Smooth muscle cell (in vitro differentiated cells): ENCODE measurements around the gene POLR2H. TPM values are rescaled to one million over a fixed set of nuclear protein-coding genes. Genes with fewer than 3 reads are reported as not detected.

Experiments used
- DNase-seq: peaks from one replicate; lab custom pipeline; 2025; ENCODE audit not compliant: unreplicated experiment; lab: John Stamatoyannopoulos, UW
- H2AFZ ChIP-seq: fragments of 200-600 bp; sonication (generic); 2 replicates; pipeline ENCODE4 v1.6.0; 2016; ENCODE audit warnings: antibody characterized with exemption, low read depth, mild to moderate bottlenecking
- H3F3A ChIP-seq: fragments of 200-600 bp; sonication (generic); 2 replicates; pipeline ENCODE4 v1.6.0; 2017; ENCODE audit warnings: antibody characterized with exemption, low read depth
- H3K27ac ChIP-seq: fragments of 200-600 bp; sonication (generic); 2 replicates; pipeline ENCODE4 v1.5.1; 2016; ENCODE audit warnings: low read depth, mild to moderate bottlenecking
- H3K27me3 ChIP-seq: fragments of 200-600 bp; sonication (generic); 2 replicates; pipeline ENCODE4 v1.6.1; 2016; ENCODE audit warnings: low read depth, mild to moderate bottlenecking
- H3K36me3 ChIP-seq: fragments of 200-600 bp; sonication (generic); 2 replicates; pipeline ENCODE4 v1.5.1; 2016; ENCODE audit warnings: low read depth
- H3K4me1 ChIP-seq: fragments of 200-600 bp; sonication (generic); 2 replicates; pipeline ENCODE4 v1.5.1; 2016; ENCODE audit warnings: low read depth
- H3K4me2 ChIP-seq: fragments of 200-600 bp; sonication (generic); 2 replicates; pipeline ENCODE4 v1.6.0; 2016; ENCODE audit warnings: mild to moderate bottlenecking
- H3K4me3 ChIP-seq: fragments of 200-600 bp; sonication (generic); 2 replicates; pipeline ENCODE4 v1.5.1; 2016; ENCODE audit warnings: mild to moderate bottlenecking
- H3K79me2 ChIP-seq: fragments of 200-600 bp; sonication (generic); 2 replicates; pipeline ENCODE4 v1.6.0; 2016; ENCODE audit warnings: low read depth, mild to moderate bottlenecking
- H3K9ac ChIP-seq: fragments of 200-600 bp; sonication (generic); 2 replicates; pipeline ENCODE4 v1.6.0; 2016; ENCODE audit warnings: low read depth
- H3K9me3 ChIP-seq: fragments of 200-600 bp; sonication (generic); replicated peaks from 2 replicates; pipeline ENCODE4 v1.5.1; 2016; ENCODE audit warnings: low read depth
- H4K20me1 ChIP-seq: fragments of 200-600 bp; sonication (generic); 2 replicates; pipeline ENCODE4 v1.6.0; 2016; ENCODE audit warnings: low read depth
- WGBS: methylation state at CpG from one replicate; pipeline ENCODE4 v1.1.7; 2016; ENCODE audit warnings: low lambda C conversion rate; 5-methylcytosine and 5-hydroxymethylcytosine counted together
- polyA plus RNA-seq: library from polyadenylated mRNA; unstranded; fragments of >200 nt; fragmentation: Nextera tagmentation; extraction: Ambion mirVana; gene quantifications from 2 replicates; pipeline ENCODE4 v1.2.1, GENCODE V29; 2016
- total RNA-seq: library from RNA; depleted of rRNA; stranded (reverse); fragments of >200 nt; gene quantifications from 2 replicates; pipeline ENCODE4 v1.2.3, GENCODE V29; 2014
- TF ChIP-seq, protein P1 (sequence below): fragments of 200-600 bp; sonication (generic); IDR thresholded peaks from 2 replicates; pipeline ENCODE4 v1.5.1; 2017; ENCODE audit warnings: borderline replicate concordance, mild to moderate bottlenecking, antibody characterized with exemption; ENCODE audit not compliant: insufficient read depth, poor library complexity, severe bottlenecking

POLR2H gene
- total and polyA plus RNA-seq, 2 experiments from 2014 or later = 77.9 to 154 TPM

DNA sequence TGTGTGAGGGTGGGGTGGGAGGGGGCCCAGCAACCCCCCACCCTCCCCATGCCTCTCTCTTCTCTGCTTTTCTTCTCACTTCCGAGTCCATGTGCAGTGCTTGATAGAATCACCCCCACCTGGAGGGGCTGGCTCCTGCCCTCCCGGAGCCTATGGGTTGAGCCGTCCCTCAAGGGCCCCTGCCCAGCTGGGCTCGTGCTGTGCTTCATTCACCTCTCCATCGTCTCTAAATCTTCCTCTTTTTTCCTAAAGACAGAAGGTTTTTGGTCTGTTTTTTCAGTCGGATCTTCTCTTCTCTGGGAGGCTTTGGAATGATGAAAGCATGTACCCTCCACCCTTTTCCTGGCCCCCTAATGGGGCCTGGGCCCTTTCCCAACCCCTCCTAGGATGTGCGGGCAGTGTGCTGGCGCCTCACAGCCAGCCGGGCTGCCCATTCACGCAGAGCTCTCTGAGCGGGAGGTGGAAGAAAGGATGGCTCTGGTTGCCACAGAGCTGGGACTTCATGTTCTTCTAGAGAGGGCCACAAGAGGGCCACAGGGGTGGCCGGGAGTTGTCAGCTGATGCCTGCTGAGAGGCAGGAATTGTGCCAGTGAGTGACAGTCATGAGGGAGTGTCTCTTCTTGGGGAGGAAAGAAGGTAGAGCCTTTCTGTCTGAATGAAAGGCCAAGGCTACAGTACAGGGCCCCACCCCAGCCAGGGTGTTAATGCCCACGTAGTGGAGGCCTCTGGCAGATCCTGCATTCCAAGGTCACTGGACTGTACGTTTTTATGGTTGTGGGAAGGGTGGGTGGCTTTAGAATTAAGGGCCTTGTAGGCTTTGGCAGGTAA is 16.0 kb upstream of the POLR2H start:
- peaks cover 34% of the 10 kb centered on the region for H4K20me1 ChIP-seq
- TF ChIP-seq, protein P1, sequence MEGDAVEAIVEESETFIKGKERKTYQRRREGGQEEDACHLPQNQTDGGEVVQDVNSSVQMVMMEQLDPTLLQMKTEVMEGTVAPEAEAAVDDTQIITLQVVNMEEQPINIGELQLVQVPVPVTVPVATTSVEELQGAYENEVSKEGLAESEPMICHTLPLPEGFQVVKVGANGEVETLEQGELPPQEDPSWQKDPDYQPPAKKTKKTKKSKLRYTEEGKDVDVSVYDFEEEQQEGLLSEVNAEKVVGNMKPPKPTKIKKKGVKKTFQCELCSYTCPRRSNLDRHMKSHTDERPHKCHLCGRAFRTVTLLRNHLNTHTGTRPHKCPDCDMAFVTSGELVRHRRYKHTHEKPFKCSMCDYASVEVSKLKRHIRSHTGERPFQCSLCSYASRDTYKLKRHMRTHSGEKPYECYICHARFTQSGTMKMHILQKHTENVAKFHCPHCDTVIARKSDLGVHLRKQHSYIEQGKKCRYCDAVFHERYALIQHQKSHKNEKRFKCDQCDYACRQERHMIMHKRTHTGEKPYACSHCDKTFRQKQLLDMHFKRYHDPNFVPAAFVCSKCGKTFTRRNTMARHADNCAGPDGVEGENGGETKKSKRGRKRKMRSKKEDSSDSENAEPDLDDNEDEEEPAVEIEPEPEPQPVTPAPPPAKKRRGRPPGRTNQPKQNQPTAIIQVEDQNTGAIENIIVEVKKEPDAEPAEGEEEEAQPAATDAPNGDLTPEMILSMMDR = peak; percentile 40
- H3K27me3 ChIP-seq = no peaks in the 10 kb centered on the region
- H3F3A ChIP-seq = peaks cover 17% of the 10 kb centered on the region
- H3K4me1 ChIP-seq = peaks cover 21% of the 10 kb centered on the region
- H3K9ac ChIP-seq = no peak overlapping the region
- WGBS = 39% methylated on average over 14 of the region's 14 CpGs
- no peak for DNase-seq
- H3K27ac ChIP-seq = peak overlapping the region; percentile 19
- no peak overlapping the region for H3K4me3 ChIP-seq
- H3K79me2 ChIP-seq = no peaks in the 10 kb centered on the region
- peak overlapping the region; percentile 67 for H3K4me2 ChIP-seq
- no peak overlapping the region for H2AFZ ChIP-seq
- H3K9me3 ChIP-seq = no peaks in the 10 kb centered on the region
- H3K36me3 ChIP-seq = no peaks in the 10 kb centered on the region

DNA sequence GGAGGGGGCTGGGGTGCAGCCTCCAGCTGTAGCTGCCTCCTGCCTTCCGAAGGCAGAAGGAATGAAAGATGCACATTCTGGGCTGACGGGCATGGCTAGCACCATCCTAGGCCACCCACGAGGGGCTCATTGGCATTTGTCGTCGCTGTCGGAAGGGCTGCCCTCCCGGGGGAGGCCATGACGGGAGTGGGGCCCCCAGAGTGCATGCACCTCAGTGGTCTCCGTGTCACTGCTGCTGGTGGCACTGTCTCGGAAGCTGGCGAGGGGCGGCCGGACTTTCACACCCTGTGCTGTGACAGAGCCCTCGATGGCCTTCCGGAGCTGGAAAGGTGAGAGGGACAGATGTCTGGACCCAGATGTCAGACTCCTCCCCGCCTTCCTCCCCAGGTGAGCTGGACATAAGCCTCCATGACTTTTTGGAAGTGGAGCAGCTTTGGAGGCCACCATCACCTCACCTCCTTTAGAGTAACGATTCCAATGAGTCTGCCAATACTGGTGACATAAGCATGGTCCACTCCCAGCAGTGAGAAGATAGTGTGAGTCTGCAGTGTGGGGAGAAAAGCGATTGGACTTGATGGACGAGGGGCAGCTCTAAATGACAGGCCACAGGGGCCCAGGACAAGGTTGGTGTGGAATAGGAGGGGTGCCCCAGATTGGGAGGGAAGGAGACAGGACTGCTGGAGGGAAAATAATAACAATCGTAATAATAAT is 14.9 kb upstream of the POLR2H start:
- Histone ChIP-seq H3K9me3 (no peaks in the 10 kb centered on the region), H3K4me2 (no peak overlapping the region), H3K27me3 (no peaks in the 10 kb centered on the region), H4K20me1 (peaks cover 24% of the 10 kb centered on the region), H3K27ac (no peak overlapping the region), H3K36me3 (no peaks in the 10 kb centered on the region), H2AFZ (no peak overlapping the region), H3K79me2 (no peaks in the 10 kb centered on the region), H3K9ac (no peak overlapping the region), H3F3A (peaks cover 17% of the 10 kb centered on the region), H3K4me3 (no peak overlapping the region), H3K4me1 (peaks cover 21% of the 10 kb centered on the region)
- DNase-seq = no peak
- TF ChIP-seq, protein P1 = no peak
- WGBS = 97% methylated on average over 20 of the region's 20 CpGs

DNA sequence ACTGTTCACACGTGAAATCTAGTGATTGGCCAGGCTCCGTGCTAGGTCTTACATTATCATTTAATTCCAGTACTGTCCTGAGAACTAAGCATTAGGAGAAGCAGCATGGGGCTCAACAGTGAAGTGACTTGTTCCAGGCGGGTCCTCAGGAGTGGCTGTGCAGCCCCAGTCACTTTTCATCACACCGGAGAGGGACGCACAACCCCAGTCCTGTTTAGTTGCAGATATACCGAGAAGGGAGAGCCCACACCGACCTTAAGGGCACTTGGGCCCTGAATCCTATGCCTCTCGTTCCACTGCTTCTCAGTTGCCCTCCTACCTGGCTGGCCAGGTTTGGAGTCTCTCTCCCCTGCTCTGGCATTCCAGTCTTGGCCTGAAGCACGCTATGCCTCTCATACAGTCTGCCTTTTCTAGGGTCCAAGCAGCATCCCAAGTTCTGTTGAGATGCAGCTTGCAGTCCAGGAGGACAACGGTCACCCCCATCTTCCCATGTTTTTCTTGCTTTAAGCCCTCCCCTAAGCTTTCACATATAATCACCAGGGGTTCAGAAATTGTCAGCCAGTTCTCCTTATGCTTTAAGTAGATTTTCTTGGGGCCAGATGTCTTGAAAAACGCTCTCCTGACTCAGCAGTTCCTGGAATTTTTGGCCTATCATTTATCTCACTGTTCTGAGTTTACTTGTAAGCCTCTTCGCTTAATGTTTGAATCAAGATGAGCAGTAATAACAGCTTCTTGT is 14.0 kb upstream of the POLR2H start:
- Histone ChIP-seq H3K4me1 (peaks cover 21% of the 10 kb centered on the region), H3K4me2 (peak overlapping the region; percentile 25), H3F3A (peaks cover 17% of the 10 kb centered on the region), H3K4me3 (no peak overlapping the region), H3K36me3 (no peaks in the 10 kb centered on the region), H3K27me3 (no peaks in the 10 kb centered on the region), H3K27ac (peak overlapping the region; percentile 71), H4K20me1 (peaks cover 16% of the 10 kb centered on the region), H2AFZ (no peak overlapping the region), H3K79me2 (no peaks in the 10 kb centered on the region), H3K9me3 (no peaks in the 10 kb centered on the region), H3K9ac (no peak overlapping the region)
- TF ChIP-seq, protein P1 = no peak
- WGBS = 74% methylated on average over 12 of the region's 12 CpGs
- no peak for DNase-seq
